ENCODE results near the gene TGIF1. TPM values are rescaled to one million over a fixed set of nuclear protein-coding genes. Genes with fewer than 3 reads are reported as not detected.

The TGIF1 gene
- total RNA-seq, 2 donors from 2014 or later, result 50.9 to 59.3 TPM

- ATAC-seq (no peak), DNase-seq (peak in 1 of 2 donors; percentile 49)
- intact Hi-C loops (cut with DNase I, micrococcal nuclease), result loop anchor here (5.0 to 10.0 kb wide), 4 partner anchors 139 to 212 kb away; no protein-coding TSS in a partner anchor
Observed at GRCh38 chr18:3452750-3453539, 3.0 kb downstream of the TGIF1 start.

- DNase-seq (peak; percentile 54 to 57), ATAC-seq (no peak)
- intact Hi-C loops (cut with DNase I, micrococcal nuclease), result loop anchor here (5.0 to 10.0 kb wide), 4 partner anchors 139 to 211 kb away; no protein-coding TSS in a partner anchor
Observed at GRCh38 chr18:3453540-3454364, 3.8 kb downstream of the TGIF1 start.

GRCh38 chr18:3454365-3455089, 4.6 kb downstream of the TGIF1 start:
- intact Hi-C loops (cut with DNase I, micrococcal nuclease), result loop anchor here (5.0 to 10.0 kb wide), 4 partner anchors 138 to 210 kb away; no protein-coding TSS in a partner anchor
- DNase-seq, result peak in 1 of 2 donors; percentile 47
- ATAC-seq, result no peak

GRCh38 chr18:3455090-3455635, 5.2 kb downstream of the TGIF1 start:
- DNase-seq, result no peak
- no peak for ATAC-seq
- intact Hi-C loops (cut with DNase I, micrococcal nuclease), result loop anchor here (10.0 kb wide), 2 partner anchors 140 to 210 kb away; no protein-coding TSS in a partner anchor

GRCh38 chr18:3455907-3456685, 6.1 kb downstream of the TGIF1 start:
- intact Hi-C loops (cut with DNase I, micrococcal nuclease), result loop anchor here (10.0 kb wide), 2 partner anchors 139 to 209 kb away; no protein-coding TSS in a partner anchor
- DNase-seq, result peak in 1 of 2 donors; percentile 41
- peak; percentile 47 for ATAC-seq

GRCh38 chr18:3456686-3457069, 6.7 kb downstream of the TGIF1 start:
- ATAC-seq (peak; percentile 73), DNase-seq (no peak)
- intact Hi-C loops (cut with DNase I, micrococcal nuclease), result loop anchor here (10.0 kb wide), 2 partner anchors 138 to 208 kb away; no protein-coding TSS in a partner anchor

- intact Hi-C loops (cut with DNase I, micrococcal nuclease), result loop anchor here (10.0 kb wide), 2 partner anchors 138 to 208 kb away; no protein-coding TSS in a partner anchor
- ATAC-seq, result peak; percentile 28
- DNase-seq, result peak; percentile 44 to 63
Observed at GRCh38 chr18:3457261-3457724, 7.3 kb downstream of the TGIF1 start.

GRCh38 chr18:3458378-3458777, 8.4 kb downstream of the TGIF1 start:
- ATAC-seq (no peak), DNase-seq (no peak)
- intact Hi-C loops (cut with DNase I, micrococcal nuclease), result loop anchor here (10.0 kb wide), 2 partner anchors 136 to 206 kb away; no protein-coding TSS in a partner anchor

- intact Hi-C loops (cut with DNase I, micrococcal nuclease), result loop anchor here (10.0 kb wide), 2 partner anchors 136 to 206 kb away; no protein-coding TSS in a partner anchor
- ATAC-seq, result no peak
- no peak for DNase-seq
Observed at GRCh38 chr18:3458952-3459853, 9.2 kb downstream of the TGIF1 start.

- no peak for ATAC-seq
- intact Hi-C loops (cut with DNase I, micrococcal nuclease), result no loop called here
- no peak for DNase-seq
Observed at GRCh38 chr18:3460823-3461398, 10.9 kb downstream of the TGIF1 start.

GRCh38 chr18:3461704-3462103, 11.7 kb downstream of the TGIF1 start:
- DNase-seq, result no peak
- intact Hi-C loops (cut with DNase I, micrococcal nuclease), result no loop called here
- ATAC-seq, result no peak

- DNase-seq, result no peak
- ATAC-seq, result no peak
- intact Hi-C loops (cut with DNase I, micrococcal nuclease), result no loop called here
Observed at GRCh38 chr18:3463051-3463450, 13.1 kb downstream of the TGIF1 start.

- intact Hi-C loops (cut with DNase I, micrococcal nuclease), result no loop called here
- DNase-seq, result no peak
- no peak for ATAC-seq
Observed at GRCh38 chr18:3466045-3466444, 16.1 kb downstream of the TGIF1 start.

- ATAC-seq (peak; percentile 46), DNase-seq (no peak)
- intact Hi-C loops (cut with DNase I, micrococcal nuclease), result no loop called here
Observed at GRCh38 chr18:3466872-3467271, 16.9 kb downstream of the TGIF1 start.

GRCh38 chr18:3468066-3468705, 18.2 kb downstream of the TGIF1 start:
- ATAC-seq (no peak), DNase-seq (no peak)
- intact Hi-C loops (cut with DNase I, micrococcal nuclease), result no loop called here

- ATAC-seq (peak; percentile 42), DNase-seq (no peak)
- intact Hi-C loops (cut with DNase I, micrococcal nuclease), result no loop called here
Observed at GRCh38 chr18:3468833-3469232, 18.9 kb downstream of the TGIF1 start.

Data from left colon (tissue), 2 donors.